ENCODE measurements around the gene BTF3.
"Not testable (repeated sequence)": the region's sequence is repeated elsewhere in the genome, so short reads cannot be mapped to it uniquely, and the experiment has no call there.

The BTF3 gene

DNA sequence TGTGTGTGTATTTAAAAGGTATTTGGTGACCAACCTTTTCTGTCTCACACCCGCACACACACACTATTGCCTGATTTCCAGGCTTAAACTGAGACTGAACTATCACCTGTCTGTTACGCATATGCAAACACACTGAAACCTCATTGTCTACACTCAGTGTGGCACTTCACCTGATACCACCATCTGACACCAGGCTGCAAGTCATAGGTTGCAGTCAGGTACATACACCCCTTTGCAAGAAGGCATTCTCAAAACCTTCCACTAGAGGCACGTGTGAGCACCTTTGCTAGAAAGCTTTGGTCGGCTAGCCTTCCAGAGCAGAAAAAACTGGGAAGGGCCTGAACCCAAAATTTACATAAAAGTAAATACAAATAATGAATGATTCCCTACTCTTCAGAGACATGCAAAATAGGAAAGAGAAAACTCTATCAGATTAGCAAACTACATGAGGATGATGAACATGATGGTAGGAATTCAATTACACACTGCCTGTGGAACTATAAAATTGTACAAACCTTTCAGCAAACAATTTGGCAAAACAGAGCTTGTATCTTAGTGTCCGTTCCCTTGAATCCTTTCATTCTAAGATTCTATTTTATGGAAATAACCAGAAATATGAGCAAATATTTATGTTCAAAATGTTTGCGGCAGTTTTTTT, 43.7 kb upstream of the BTF3 start:
- TF ChIP-seq, protein P1, sequence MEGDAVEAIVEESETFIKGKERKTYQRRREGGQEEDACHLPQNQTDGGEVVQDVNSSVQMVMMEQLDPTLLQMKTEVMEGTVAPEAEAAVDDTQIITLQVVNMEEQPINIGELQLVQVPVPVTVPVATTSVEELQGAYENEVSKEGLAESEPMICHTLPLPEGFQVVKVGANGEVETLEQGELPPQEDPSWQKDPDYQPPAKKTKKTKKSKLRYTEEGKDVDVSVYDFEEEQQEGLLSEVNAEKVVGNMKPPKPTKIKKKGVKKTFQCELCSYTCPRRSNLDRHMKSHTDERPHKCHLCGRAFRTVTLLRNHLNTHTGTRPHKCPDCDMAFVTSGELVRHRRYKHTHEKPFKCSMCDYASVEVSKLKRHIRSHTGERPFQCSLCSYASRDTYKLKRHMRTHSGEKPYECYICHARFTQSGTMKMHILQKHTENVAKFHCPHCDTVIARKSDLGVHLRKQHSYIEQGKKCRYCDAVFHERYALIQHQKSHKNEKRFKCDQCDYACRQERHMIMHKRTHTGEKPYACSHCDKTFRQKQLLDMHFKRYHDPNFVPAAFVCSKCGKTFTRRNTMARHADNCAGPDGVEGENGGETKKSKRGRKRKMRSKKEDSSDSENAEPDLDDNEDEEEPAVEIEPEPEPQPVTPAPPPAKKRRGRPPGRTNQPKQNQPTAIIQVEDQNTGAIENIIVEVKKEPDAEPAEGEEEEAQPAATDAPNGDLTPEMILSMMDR (IDR thresholded peaks at IDR 0.05; ENCODE audit: low read depth, low read length, missing control alignments) = peak; percentile 86
- DNase-seq (ENCODE audit: extremely low read depth, low read depth) = no peak
- no peak overlapping the region for H3K4me3 ChIP-seq (replicated peaks; ENCODE audit: low read depth, low read length)

DNA sequence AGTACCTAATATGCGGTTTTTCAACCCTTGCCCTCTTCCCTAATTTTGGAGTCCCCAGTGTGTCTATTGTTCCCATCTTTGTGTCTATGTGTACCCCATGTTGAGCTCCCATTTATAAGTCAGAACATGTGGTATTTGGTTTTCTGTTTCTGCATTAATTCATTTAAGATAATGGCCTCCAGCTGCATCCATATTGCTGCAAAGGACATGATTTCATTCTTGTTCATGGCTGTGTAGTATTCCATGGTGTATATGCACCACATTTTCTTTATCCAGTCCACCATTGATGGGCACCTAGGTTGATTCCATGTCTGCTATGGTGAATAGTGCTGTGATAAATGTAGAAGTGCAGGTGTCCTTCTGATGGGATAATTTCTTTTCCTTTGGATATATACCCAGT, 41.8 kb upstream of the BTF3 start:
- H3K4me3 ChIP-seq (replicated peaks; ENCODE audit: low read depth, low read length); DNase-seq (ENCODE audit: extremely low read depth, low read depth): not testable (repeated sequence)

DNA sequence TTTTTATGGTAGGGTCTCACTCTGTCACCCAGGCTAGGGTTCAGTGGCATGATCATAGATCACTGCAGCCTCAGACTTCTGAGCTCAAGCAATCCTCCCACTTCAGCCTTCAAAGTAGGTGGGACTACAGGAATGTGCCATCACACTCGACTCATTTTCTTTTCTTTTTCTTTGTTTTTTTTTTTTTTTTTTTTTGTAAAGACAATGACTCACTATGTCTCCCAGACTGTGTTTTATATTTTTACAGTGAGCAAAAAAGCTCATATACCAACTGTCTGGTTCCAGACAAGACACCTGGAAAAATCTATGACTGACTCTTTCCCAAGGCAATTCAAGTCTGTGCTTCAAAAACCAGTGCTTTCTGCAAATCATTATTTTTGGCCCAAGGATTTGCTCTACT, 38.9 kb upstream of the BTF3 start:
- TF ChIP-seq, protein P1 (IDR thresholded peaks at IDR 0.05; ENCODE audit: low read depth, low read length, missing control alignments) = no peak
- DNase-seq (ENCODE audit: extremely low read depth, low read depth) = no peak
- no peak overlapping the region for H3K4me3 ChIP-seq (replicated peaks; ENCODE audit: low read depth, low read length)

DNA sequence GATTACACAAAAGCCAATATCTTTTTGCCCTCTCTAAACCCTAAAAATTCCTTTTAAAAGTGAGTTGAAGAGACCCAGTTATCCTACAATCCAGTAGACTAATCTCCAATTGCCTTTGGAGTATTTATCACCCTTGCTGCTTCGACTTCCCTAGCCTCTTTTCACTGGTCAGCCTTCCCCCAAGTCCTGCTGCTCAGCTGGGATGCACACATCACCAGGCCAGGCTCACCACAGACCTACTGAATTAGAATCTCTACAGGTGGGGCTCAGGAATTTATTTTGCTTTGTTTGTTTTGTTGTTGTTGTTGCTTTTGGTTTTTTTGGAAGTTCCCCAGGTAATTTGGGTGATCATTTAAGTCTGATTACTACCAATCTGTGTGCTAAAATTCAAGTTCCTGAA, 38.1 kb upstream of the BTF3 start:
- TF ChIP-seq, protein P1 (IDR thresholded peaks at IDR 0.05; ENCODE audit: low read depth, low read length, missing control alignments) = no peak
- no peak for DNase-seq (ENCODE audit: extremely low read depth, low read depth)
- no peak overlapping the region for H3K4me3 ChIP-seq (replicated peaks; ENCODE audit: low read depth, low read length)

DNA sequence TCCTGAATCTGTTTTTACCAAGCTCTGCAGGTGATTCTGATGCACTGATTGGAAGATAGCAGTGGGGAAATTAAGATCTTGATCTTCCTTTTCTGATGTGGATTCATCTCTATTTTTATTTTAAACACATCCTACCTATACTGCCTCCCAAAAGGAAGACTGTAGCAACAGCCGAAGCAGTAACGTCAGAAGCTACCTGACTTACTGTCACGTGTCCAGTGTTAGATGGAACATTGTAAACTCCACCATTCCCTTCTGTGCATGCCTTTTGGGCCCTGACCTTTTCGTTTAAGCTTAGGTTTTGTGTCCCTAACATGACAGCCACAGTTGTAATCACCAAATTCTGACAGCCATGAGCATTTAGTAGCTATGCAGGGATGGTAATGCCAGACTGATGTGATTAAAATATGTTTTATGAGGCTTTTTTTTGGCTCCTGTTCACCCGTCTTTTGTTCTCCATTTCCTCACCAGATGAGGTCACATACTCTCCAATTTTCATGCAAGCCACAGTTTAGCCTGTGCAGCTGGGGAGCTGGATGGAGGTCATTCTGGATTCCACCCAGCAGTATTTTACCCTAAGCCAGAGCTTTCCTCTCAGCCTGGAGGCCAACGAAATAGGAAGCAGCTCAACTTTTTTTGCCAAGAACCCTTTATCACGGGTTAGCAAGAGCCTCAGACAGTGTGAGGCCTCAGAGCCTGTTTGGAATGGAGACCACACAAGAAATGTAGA, 34.1 kb upstream of the BTF3 start:
- no peak overlapping the region for H3K4me3 ChIP-seq (replicated peaks; ENCODE audit: low read depth, low read length)
- TF ChIP-seq, protein P1 (IDR thresholded peaks at IDR 0.05; ENCODE audit: low read depth, low read length, missing control alignments) = no peak
- peak; percentile 52 for DNase-seq (ENCODE audit: extremely low read depth, low read depth)

DNA sequence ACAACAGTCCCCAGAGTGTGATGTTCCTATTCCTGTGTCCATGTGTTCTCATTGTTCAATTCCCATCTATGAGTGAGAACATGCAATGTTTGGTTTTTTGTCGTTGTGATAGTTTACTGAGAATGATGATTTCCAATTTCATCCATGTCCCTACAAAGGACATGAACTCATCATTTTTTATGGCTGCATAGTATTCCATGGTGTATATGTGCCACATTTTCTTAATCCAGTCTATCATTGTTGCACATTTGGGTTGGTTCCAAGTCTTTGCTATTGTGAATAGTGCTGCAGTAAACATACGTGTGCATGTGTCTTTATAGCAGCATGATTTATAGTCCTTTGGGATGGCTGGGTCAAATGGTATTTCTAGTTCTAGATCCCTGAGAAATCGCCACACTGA, 29.6 kb upstream of the BTF3 start:
- H3K4me3 ChIP-seq (replicated peaks; ENCODE audit: low read depth, low read length); DNase-seq (ENCODE audit: extremely low read depth, low read depth): not testable (repeated sequence)

DNA sequence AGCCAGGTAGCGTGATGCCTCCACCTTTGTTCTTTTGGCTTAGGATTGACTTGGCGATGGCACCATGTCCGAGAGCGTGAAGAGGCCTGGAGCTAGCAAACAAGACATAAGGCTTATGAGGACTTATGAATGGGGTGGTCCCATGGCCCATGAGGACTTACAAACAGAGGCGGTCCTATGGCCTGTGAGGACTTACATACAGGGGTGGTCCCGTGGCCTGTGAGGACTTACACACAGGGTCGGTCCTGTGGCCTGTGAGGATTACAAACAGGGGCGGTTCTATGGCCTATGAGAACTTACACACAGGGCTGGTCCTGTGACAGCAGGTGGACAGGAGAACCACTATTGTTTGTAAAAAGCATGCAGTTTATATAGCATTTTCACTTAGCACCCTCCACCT, 28.4 kb upstream of the BTF3 start:
- DNase-seq (ENCODE audit: extremely low read depth, low read depth) = no peak
- TF ChIP-seq, protein P1 (IDR thresholded peaks at IDR 0.05; ENCODE audit: low read depth, low read length, missing control alignments) = no peak
- no peak overlapping the region for H3K4me3 ChIP-seq (replicated peaks; ENCODE audit: low read depth, low read length)

DNA sequence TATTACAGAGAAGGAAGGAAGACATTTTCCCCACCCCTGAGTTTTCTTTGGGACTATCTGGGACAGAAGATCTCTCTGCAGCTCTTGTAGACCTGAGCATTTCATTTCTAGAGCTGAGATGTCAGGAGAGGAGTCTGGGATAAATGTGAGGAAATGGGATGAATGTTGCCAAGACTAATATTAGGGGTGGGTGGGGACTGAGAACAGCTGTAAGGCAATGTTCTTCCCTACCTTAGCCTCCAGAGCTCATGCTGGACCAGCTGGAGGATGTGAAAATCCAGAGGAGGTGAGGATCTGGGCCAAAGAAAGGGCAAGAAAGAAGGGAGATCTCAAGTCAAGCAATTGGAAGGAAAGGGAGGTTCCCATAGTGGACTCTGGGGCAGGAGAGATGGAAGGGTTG, 26.6 kb upstream of the BTF3 start:
- DNase-seq (ENCODE audit: extremely low read depth, low read depth) = no peak
- no peak overlapping the region for H3K4me3 ChIP-seq (replicated peaks; ENCODE audit: low read depth, low read length)
- TF ChIP-seq, protein P1 (IDR thresholded peaks at IDR 0.05; ENCODE audit: low read depth, low read length, missing control alignments) = no peak

Measured in HFF-Myc (cell line).